Progenitor cell of endocrine pancreas (in vitro differentiated cells): ENCODE measurements around the gene MAB21L4. TPM values are rescaled to one million over a fixed set of nuclear protein-coding genes. Genes with fewer than 3 reads are reported as not detected.

ENCODE experiments used
- DNase-seq: peaks from one replicate; pipeline ENCODE4 v3.0.0; 2021; ENCODE audit warnings: low spot score; ENCODE audit not compliant: unreplicated experiment
- H3K27ac Mint-ChIP-seq: 2 replicates; pipeline ENCODE4 v1.8.0; 2021; ENCODE audit warnings: mild to moderate bottlenecking, moderate library complexity, mixed read lengths
- H3K27me3 Mint-ChIP-seq: 2 replicates; pipeline ENCODE4 v1.8.0; 2021; ENCODE audit warnings: mixed read lengths
- H3K36me3 Mint-ChIP-seq: 2 replicates; pipeline ENCODE4 v1.8.0; 2022; ENCODE audit warnings: mixed read lengths; ENCODE audit not compliant: insufficient read depth
- H3K4me1 Mint-ChIP-seq: 2 replicates; pipeline ENCODE4 v1.8.0; 2021; ENCODE audit warnings: low read depth, mixed read lengths
- H3K4me3 Mint-ChIP-seq: 2 replicates; pipeline ENCODE4 v1.8.0; 2021; ENCODE audit warnings: low read depth, mild to moderate bottlenecking, moderate library complexity, mixed read lengths
- H3K9me3 Mint-ChIP-seq: 2 replicates; pipeline ENCODE4 v1.8.0; 2021; ENCODE audit warnings: low read depth, mixed read lengths
- CTCF ChIP-seq: fragments of 200-600 bp; sonication (generic); IDR thresholded peaks from one replicate; pipeline ENCODE4 v1.5.0; 2021; ENCODE audit warnings: antibody characterized with exemption, mild to moderate bottlenecking; ENCODE audit not compliant: unreplicated experiment
- total RNA-seq: library from RNA; stranded (reverse); gene quantifications from 2 replicates; pipeline ENCODE4 v1.2.1, GENCODE V29; 2021

MAB21L4 gene
- total RNA-seq, 1 donor from 2014 or later = 9.7 TPM

- Mint-ChIP-seq H3K36me3 (no peaks in the 10 kb centered on the region), H3K27ac (no peak overlapping the region), H3K4me1 (no peaks in the 10 kb centered on the region), H3K9me3 (peaks cover 4% of the 10 kb centered on the region), H3K27me3 (peaks cover 7% of the 10 kb centered on the region), H3K4me3 (no peak overlapping the region)
- peak; percentile 96 for TF ChIP-seq CTCF
- DNase-seq = peak; percentile 88
Measured at GRCh38 chr2:240851078-240851991, 44.6 kb downstream of the MAB21L4 start.

GRCh38 chr2:240850756-240851077 is 45.2 kb downstream of the MAB21L4 start:
- no peaks in the 10 kb centered on the region for H3K4me1 Mint-ChIP-seq
- H3K27ac Mint-ChIP-seq = no peak overlapping the region
- H3K27me3 Mint-ChIP-seq = peaks cover 8% of the 10 kb centered on the region

GRCh38 chr2:240850026-240850425 is 45.9 kb downstream of the MAB21L4 start:
- Mint-ChIP-seq H3K36me3 (no peaks in the 10 kb centered on the region), H3K9me3 (peaks cover 4% of the 10 kb centered on the region), H3K27me3 (peaks cover 12% of the 10 kb centered on the region), H3K4me3 (no peak overlapping the region), H3K27ac (peak overlapping the region; percentile 29), H3K4me1 (no peaks in the 10 kb centered on the region)
- no peak for TF ChIP-seq CTCF
- DNase-seq = no peak

More at GRCh38 chr2:240850756-240851077, 45.2 kb downstream of the MAB21L4 start:
- DNase-seq = no peak
- H3K9me3 Mint-ChIP-seq = peaks cover 4% of the 10 kb centered on the region
- TF ChIP-seq CTCF = no peak
- H3K4me3 Mint-ChIP-seq = no peak overlapping the region
- no peaks in the 10 kb centered on the region for H3K36me3 Mint-ChIP-seq

- Mint-ChIP-seq H3K9me3 (peaks cover 1% of the 10 kb centered on the region), H3K36me3 (no peaks in the 10 kb centered on the region), H3K27ac (no peak overlapping the region), H3K27me3 (peaks cover 18% of the 10 kb centered on the region), H3K4me1 (no peaks in the 10 kb centered on the region), H3K4me3 (no peak overlapping the region)
- TF ChIP-seq CTCF = no peak
- no peak for DNase-seq
Measured at GRCh38 chr2:240848900-240849680, 46.9 kb downstream of the MAB21L4 start.

- no peaks in the 10 kb centered on the region for H3K36me3 Mint-ChIP-seq
- TF ChIP-seq CTCF = no peak
- no peak for DNase-seq
- no peaks in the 10 kb centered on the region for H3K4me1 Mint-ChIP-seq
- no peak overlapping the region for H3K27ac Mint-ChIP-seq
- no peak overlapping the region for H3K4me3 Mint-ChIP-seq
- H3K27me3 Mint-ChIP-seq = peaks cover 26% of the 10 kb centered on the region
- H3K9me3 Mint-ChIP-seq = no peaks in the 10 kb centered on the region
Measured at GRCh38 chr2:240847817-240848216, 48.1 kb downstream of the MAB21L4 start.
